Measurements from ENCODE around the gene B3GALNT1.
"Not testable (repeated sequence)": the region's sequence is repeated elsewhere in the genome, so short reads cannot be mapped to it uniquely, and the experiment has no call there.

DNA sequence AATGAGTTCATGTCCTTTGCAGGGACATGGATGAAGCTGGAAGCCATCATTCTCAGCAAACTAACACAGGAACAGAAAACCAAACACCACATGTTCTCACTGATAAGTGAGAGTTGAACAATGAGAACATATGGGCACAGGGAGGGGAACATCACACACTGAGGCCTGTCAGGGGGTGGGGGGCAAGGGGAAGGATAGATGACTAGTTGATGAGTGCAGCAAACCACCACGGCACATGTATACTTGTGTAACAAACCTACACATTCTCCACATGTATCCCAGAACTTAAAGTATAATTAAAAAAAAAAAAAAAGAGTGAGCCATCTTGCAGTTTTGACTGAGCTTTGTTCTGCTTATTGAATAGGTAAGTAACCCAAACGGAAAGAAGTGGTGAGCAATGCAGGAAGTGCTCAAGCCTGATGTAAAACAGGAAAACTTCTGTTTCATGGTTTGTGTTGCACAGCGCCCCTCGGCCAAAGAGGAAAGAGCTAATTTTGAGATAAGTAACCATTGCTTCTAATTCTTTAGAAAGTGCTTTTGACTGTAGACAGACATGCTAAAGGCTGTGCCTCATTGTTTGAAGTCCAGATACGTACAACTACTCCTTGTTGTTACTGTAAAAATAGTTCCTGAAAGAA, 70.1 kb downstream of the B3GALNT1 start:
- TF ChIP-seq, protein P1, sequence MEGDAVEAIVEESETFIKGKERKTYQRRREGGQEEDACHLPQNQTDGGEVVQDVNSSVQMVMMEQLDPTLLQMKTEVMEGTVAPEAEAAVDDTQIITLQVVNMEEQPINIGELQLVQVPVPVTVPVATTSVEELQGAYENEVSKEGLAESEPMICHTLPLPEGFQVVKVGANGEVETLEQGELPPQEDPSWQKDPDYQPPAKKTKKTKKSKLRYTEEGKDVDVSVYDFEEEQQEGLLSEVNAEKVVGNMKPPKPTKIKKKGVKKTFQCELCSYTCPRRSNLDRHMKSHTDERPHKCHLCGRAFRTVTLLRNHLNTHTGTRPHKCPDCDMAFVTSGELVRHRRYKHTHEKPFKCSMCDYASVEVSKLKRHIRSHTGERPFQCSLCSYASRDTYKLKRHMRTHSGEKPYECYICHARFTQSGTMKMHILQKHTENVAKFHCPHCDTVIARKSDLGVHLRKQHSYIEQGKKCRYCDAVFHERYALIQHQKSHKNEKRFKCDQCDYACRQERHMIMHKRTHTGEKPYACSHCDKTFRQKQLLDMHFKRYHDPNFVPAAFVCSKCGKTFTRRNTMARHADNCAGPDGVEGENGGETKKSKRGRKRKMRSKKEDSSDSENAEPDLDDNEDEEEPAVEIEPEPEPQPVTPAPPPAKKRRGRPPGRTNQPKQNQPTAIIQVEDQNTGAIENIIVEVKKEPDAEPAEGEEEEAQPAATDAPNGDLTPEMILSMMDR (IDR thresholded peaks at IDR 0.05), result not testable (repeated sequence)
- TF ChIP-seq POLR2A (IDR thresholded peaks at IDR 0.05), result not testable (repeated sequence)

Measured in thyroid gland (tissue), 4 donors.